A549 (cell line): Measurements from ENCODE around the gene PLEKHA5. TPM values are rescaled to one million over a fixed set of nuclear protein-coding genes. Genes with fewer than 3 reads are reported as not detected.

Experiments
- ATAC-seq, 2 experiments: fragments of 200-7000 bp in 1 of 2; fragments of >200 bp in 1 of 2; cut with Nextera tagmentation in 1 of 2; cut with Tn5 transposase in 1 of 2; 3 replicates each; pipeline versions ENCODE4 v1.8.0 to v1.9.1; 2018 to 2020; ENCODE audit warnings: mild to moderate bottlenecking in 1 of 2, moderate library complexity in 1 of 2
- CTCF ChIA-PET: fragments of 300-600 bp; sonication (Branson Sonifier 250); formaldehyde crosslinking; extraction: SDS; loops from one replicate; lab custom pipeline; 2021; ENCODE audit warnings: antibody characterized with exemption, inconsistent platforms; lab: Yijun Ruan, JAX
- POLR2A ChIA-PET: fragments of 350-600 bp; formaldehyde crosslinking; extraction: SDS; loops from one replicate; lab custom pipeline; 2021; ENCODE audit warnings: antibody characterized with exemption, inconsistent platforms; lab: Yijun Ruan, JAX
- DNase-seq, 2 experiments: peaks; one replicate each; pipeline versions ENCODE4 v3.0.0 to v3.0.0-alpha.2; 2011 to 2016; ENCODE audit warnings: low read depth in 1 of 2, low spot score in 1 of 2
- FAIRE-seq: peaks from 2 replicates; lab custom pipeline; 2011; peaks lifted over from hg19 to GRCh38; lab: Jason Lieb, UNC
- H3K27ac ChIP-seq, 2 experiments: fragments of >200 bp; sonication (Bioruptor Twin); formaldehyde crosslinking; 3 replicates each; pipeline ENCODE4 v1.5.1; 2016 to 2017
- H3K4me1 ChIP-seq: fragments of >200 bp; sonication (Bioruptor Twin); formaldehyde crosslinking; 3 replicates; pipeline ENCODE4 v1.6.1; 2016
- H3K4me2 ChIP-seq: fragments of >200 bp; sonication (Bioruptor Twin); formaldehyde crosslinking; 3 replicates; pipeline ENCODE4 v1.6.1; 2016
- H3K4me3 ChIP-seq: fragments of >200 bp; sonication (Bioruptor Twin); formaldehyde crosslinking; 3 replicates; pipeline ENCODE4 v1.5.1; 2016
- H3K9me3 ChIP-seq: fragments of >200 bp; sonication (Bioruptor Twin); formaldehyde crosslinking; 3 replicates; pipeline ENCODE4 v1.6.1; 2016
- BHLHE40 ChIP-seq: IDR thresholded peaks from 2 replicates; pipeline ENCODE4 v1.6.1; 2012; ENCODE audit warnings: low read depth, low read length, inconsistent platforms
- CEBPB ChIP-seq, 2 experiments: fragments of >200 bp in 1 of 2; sonication (Bioruptor Twin) in 1 of 2; formaldehyde crosslinking in 1 of 2; IDR thresholded peaks; 2 replicates each; pipeline ENCODE4 v1.6.1; 2012 to 2016
- CHD2 ChIP-seq: fragments of 150-350 bp; IDR thresholded peaks from 2 replicates; pipeline ENCODE4 v1.6.1; 2014; ENCODE audit warnings: low read length; ENCODE audit not compliant: partially characterized antibody
- CHD4 ChIP-seq: fragments of 200-600 bp; sonication (generic); IDR thresholded peaks from 2 replicates; pipeline ENCODE4 v1.6.1; 2016; ENCODE audit warnings: antibody characterized with exemption, mild to moderate bottlenecking, borderline replicate concordance
- EP300 ChIP-seq, 2 experiments: fragments of >200 bp; sonication (Bioruptor Twin); formaldehyde crosslinking; IDR thresholded peaks; 2 replicates in 1 of 2; 3 replicates in 1 of 2; pipeline ENCODE4 v1.6.1; 2016 to 2017
- FOSB ChIP-seq: fragments of 250-450 bp; sonication (Bioruptor Pico); IDR thresholded peaks from 2 replicates; pipeline ENCODE4 v1.5.0; 2020; ENCODE audit warnings: mild to moderate bottlenecking, moderate library complexity
- HEYL ChIP-seq: fragments of 250-450 bp; sonication (Bioruptor Pico); IDR thresholded peaks from 2 replicates; pipeline ENCODE4 v1.8.0; 2021; ENCODE audit warnings: mild to moderate bottlenecking, moderate library complexity
- HOXA7 ChIP-seq: fragments of 250-450 bp; sonication (Bioruptor Pico); IDR thresholded peaks from 2 replicates; pipeline ENCODE4 v1.5.0; 2020; ENCODE audit warnings: mild to moderate bottlenecking, moderate library complexity
- JUN ChIP-seq, 2 experiments: fragments of >200 bp; sonication (Bioruptor Twin); formaldehyde crosslinking; IDR thresholded peaks; 2 replicates in 1 of 2; 3 replicates in 1 of 2; pipeline ENCODE4 v1.6.1; 2016 to 2017
- JUNB ChIP-seq: fragments of >200 bp; sonication (Bioruptor Twin); formaldehyde crosslinking; IDR thresholded peaks from 2 replicates; pipeline ENCODE4 v1.6.1; 2016
- KDM5A ChIP-seq: fragments of 200-600 bp; sonication (generic); IDR thresholded peaks from 2 replicates; pipeline ENCODE4 v1.6.1; 2016; ENCODE audit warnings: antibody characterized with exemption, mild to moderate bottlenecking
- MAFK ChIP-seq: fragments of 450-650 bp; IDR thresholded peaks from 2 replicates; pipeline ENCODE4 v1.6.1; 2014; ENCODE audit not compliant: partially characterized antibody
- MAZ ChIP-seq: fragments of 150-350 bp; IDR thresholded peaks from 2 replicates; pipeline ENCODE4 v1.6.1; 2014; ENCODE audit warnings: antibody characterized with exemption, low read depth, low read length, borderline replicate concordance
- NFE2L2 ChIP-seq: fragments of 150-350 bp; conservative IDR thresholded peaks from 2 replicates; pipeline ENCODE4 v1.6.1; 2014; ENCODE audit warnings: low read length
- POLR2AphosphoS2 ChIP-seq: conservative IDR thresholded peaks from 2 replicates; pipeline ENCODE4 v1.6.1; 2012; ENCODE audit warnings: low read length, improper control_type of control experiment, inconsistent platforms
- RARB ChIP-seq: fragments of 250-450 bp; sonication (Bioruptor Pico); IDR thresholded peaks from 2 replicates; pipeline ENCODE4 v1.8.0; 2021; ENCODE audit warnings: mild to moderate bottlenecking, moderate library complexity
- RCOR1 ChIP-seq: fragments of 150-350 bp; IDR thresholded peaks from 2 replicates; pipeline ENCODE4 v1.6.1; 2014; ENCODE audit warnings: antibody characterized with exemption, low read length, low read depth
- TFCP2L1 ChIP-seq: fragments of 250-450 bp; sonication (Bioruptor Pico); IDR thresholded peaks from 2 replicates; pipeline ENCODE4 v1.5.0; 2021; ENCODE audit warnings: mild to moderate bottlenecking
- ZC3H11A ChIP-seq: fragments of 450-650 bp; IDR thresholded peaks from 2 replicates; pipeline ENCODE4 v1.6.1; 2014; ENCODE audit warnings: antibody characterized with exemption, mild to moderate bottlenecking
- ZNF302 ChIP-seq: fragments of 250-450 bp; sonication (Bioruptor Pico); IDR thresholded peaks from 2 replicates; pipeline ENCODE4 v1.9.0; 2021; ENCODE audit warnings: inconsistent platforms, mild to moderate bottlenecking, moderate library complexity
- WGBS: methylation state at CpG from one replicate; pipeline ENCODE4 v1.1.6; 2017; ENCODE audit errors: missing lambda C conversion rate; 5-methylcytosine and 5-hydroxymethylcytosine counted together
- polyA plus RNA-seq, 4 experiments: library from polyadenylated mRNA; depleted of rRNA in 3 of 4; stranded (reverse); fragments of >200 nt; fragmentation: RNase III in 1 of 4; extraction: RNeasy Plus Mini Kit Qiagen cat#74134 plus additional on column Dnase treatment in 1 of 4; gene quantifications; 2 replicates in 3 of 4; 3 replicates in 1 of 4; pipeline ENCODE4 v1.2.3, GENCODE V29; 2011 to 2017
- TF ChIP-seq, protein P1 (sequence below): IDR thresholded peaks from 2 replicates; pipeline ENCODE4 v1.6.1; 2012
- TF ChIP-seq, protein P2 (sequence below): IDR thresholded peaks from 2 replicates; pipeline ENCODE4 v1.6.1; 2012; ENCODE audit warnings: low read depth, borderline replicate concordance
- TF ChIP-seq, protein P3 (sequence below): fragments of 150-350 bp; IDR thresholded peaks from 2 replicates; pipeline ENCODE4 v1.6.1; 2014; ENCODE audit warnings: low read depth, mild to moderate bottlenecking, low read length
- TF ChIP-seq, protein P4 (sequence below): fragments of 450-650 bp; IDR thresholded peaks from 2 replicates; pipeline ENCODE4 v1.6.1; 2014; ENCODE audit warnings: antibody characterized with exemption
- TF ChIP-seq, protein P5 (sequence below): fragments of 250-450 bp; sonication (Bioruptor Pico); IDR thresholded peaks from 2 replicates; pipeline ENCODE4 v1.5.0; 2020; ENCODE audit warnings: low read depth, mild to moderate bottlenecking, moderate library complexity

PLEKHA5 gene
- polyA plus RNA-seq, 2 of the 4 experiments (the other 2 are of a cell fraction) = 7.6 to 13.2 TPM

DNA sequence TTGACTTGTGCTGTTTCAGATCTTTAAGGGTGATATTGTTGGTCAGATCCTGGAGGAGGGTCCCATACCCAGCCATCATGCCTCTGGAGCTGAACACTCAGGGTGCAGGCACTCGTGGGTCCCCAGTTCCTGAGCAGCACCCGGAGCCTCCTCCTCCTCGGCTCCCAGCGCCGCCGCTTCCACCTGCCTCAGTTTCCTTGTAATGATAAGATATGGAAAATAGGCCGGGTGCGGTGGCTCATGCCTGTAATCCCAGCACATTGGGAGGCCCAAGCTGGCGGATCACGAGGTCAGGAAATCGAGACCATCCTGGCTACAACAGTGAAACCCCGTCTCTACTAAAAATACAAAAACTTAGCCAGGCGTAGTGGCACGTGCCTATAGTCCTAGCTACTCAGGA lies 289.6 kb downstream of the PLEKHA5 start:
- DNase-seq = no peak
- H3K4me3 ChIP-seq = no peak overlapping the region
- ATAC-seq = no peak
- ChIA-PET POLR2A (no interaction called here), CTCF (interaction anchor here (0.6 kb wide), 1 partner anchor 1789 kb away, joined by 4 read pairs; no protein-coding TSS in a partner anchor)
- H3K27ac ChIP-seq = no peak overlapping the region
- no peak overlapping the region for H3K4me2 ChIP-seq
- no peak for FAIRE-seq
- no peaks in the 10 kb centered on the region for H3K9me3 ChIP-seq
- H3K4me1 ChIP-seq = no peaks in the 10 kb centered on the region
- no peak for TF ChIP-seq RARB (CRISPR knock-in tag)
- no peak for TF ChIP-seq NFE2L2
- TF ChIP-seq, protein P1, sequence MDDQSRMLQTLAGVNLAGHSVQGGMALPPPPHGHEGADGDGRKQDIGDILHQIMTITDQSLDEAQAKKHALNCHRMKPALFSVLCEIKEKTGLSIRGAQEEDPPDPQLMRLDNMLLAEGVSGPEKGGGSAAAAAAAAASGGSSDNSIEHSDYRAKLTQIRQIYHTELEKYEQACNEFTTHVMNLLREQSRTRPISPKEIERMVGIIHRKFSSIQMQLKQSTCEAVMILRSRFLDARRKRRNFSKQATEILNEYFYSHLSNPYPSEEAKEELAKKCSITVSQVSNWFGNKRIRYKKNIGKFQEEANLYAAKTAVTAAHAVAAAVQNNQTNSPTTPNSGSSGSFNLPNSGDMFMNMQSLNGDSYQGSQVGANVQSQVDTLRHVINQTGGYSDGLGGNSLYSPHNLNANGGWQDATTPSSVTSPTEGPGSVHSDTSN = no peak
- TF ChIP-seq TFCP2L1 (CRISPR knock-in tag) = no peak
- no peak for TF ChIP-seq HEYL (CRISPR knock-in tag)
- TF ChIP-seq RCOR1 = no peak
- TF ChIP-seq, protein P2, sequence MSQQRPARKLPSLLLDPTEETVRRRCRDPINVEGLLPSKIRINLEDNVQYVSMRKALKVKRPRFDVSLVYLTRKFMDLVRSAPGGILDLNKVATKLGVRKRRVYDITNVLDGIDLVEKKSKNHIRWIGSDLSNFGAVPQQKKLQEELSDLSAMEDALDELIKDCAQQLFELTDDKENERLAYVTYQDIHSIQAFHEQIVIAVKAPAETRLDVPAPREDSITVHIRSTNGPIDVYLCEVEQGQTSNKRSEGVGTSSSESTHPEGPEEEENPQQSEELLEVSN = no peak
- TF ChIP-seq MAZ = no peak
- WGBS = 88% methylated on average over 14 of the region's 14 CpGs

DNA sequence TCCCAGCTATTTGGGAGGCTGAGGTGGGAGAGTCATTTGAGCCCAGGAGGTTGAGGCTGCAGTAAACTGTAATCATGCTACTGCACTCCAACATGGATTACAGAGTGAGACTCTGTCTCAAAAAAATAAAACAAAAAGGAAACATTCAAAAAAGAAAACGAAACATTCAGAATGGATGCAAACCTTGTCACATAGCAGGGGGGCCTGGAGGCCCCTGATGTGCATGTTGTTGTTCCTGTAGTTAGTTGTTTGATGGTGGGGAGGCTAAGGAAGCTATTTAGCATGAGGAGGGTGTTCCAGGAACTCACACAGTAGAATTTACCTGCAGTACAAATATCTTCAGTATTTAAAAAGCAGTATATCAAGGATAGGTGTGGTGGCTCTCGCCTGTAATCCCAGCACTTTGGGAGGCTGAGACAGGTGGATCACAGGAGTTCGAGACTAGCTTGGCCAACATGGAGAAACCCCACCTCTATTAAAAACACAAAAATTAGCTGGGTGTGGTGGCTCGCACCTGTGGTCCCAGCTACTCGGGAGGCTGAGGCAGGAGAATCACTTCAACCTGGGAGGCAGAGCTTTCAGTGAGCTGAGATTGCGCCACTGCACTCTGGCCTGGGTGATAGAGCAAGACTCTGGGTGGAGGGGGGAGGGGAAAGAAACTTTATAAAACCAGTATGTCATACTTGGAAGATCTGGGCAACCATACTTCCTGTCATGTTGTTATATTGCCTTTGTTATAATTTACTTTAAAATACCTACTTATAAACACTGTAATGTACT lies 292.2 kb downstream of the PLEKHA5 start:
- 0 out of 3 replicates have a peak, but pooled peaks cover 3% of the 10 kb centered on the region for H3K9me3 ChIP-seq
- DNase-seq = no peak
- no peak overlapping the region for H3K4me3 ChIP-seq
- no peak for ATAC-seq
- WGBS = 67% methylated on average over 6 of the region's 6 CpGs
- H3K27ac ChIP-seq = no peak overlapping the region
- FAIRE-seq = no peak
- TF ChIP-seq, protein P3, sequence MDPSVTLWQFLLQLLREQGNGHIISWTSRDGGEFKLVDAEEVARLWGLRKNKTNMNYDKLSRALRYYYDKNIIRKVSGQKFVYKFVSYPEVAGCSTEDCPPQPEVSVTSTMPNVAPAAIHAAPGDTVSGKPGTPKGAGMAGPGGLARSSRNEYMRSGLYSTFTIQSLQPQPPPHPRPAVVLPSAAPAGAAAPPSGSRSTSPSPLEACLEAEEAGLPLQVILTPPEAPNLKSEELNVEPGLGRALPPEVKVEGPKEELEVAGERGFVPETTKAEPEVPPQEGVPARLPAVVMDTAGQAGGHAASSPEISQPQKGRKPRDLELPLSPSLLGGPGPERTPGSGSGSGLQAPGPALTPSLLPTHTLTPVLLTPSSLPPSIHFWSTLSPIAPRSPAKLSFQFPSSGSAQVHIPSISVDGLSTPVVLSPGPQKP = no peak
- TF ChIP-seq JUNB (no peak), CEBPB (IDR thresholded peaks at IDR 0.05) (peak in 1 of 2 experiments; percentile 28; a peak in 1 of 4 replicates)
- no peak overlapping the region for H3K4me2 ChIP-seq
- POLR2A ChIA-PET = no interaction called here
- H3K4me1 ChIP-seq = no peaks in the 10 kb centered on the region
- CTCF ChIA-PET = interaction anchor here (0.6 kb wide), 1 partner anchor 295 kb away, joined by 3 read pairs; no protein-coding TSS in a partner anchor

DNA sequence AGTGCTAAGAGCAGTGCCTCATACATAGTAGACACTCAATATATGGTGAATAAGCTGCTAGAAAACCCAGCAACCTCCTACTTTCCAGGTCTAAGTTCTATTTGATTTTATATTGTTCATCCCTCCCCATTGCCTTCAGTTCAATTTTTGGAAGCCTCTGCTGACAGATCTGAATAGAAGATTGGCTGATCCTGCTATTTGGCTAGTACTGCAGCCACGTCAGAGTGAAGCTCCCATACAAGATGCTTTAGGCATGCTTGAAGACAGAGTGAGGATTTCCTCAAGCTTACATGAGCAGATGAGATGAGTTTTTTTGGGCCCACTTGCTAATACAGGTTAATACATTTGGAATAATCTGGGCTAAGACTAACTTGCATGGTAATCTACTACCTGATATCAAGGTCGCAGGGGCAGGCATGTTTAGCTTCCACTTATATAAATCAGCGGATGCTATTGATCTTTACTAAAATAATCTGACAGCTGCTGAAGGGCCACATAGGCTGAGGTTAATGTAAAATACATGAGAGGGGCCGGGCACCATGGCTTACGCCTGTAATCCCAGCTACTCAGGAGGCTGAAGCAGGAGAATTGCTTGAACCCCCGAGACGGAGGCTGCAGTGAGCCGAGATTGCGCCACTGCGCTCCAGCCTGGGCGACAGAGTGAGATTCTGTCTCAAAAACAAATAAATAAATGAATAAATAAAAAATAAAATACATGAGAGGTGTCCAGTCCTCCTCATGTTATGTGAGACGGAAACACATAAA lies 293.8 kb downstream of the PLEKHA5 start:
- H3K27ac ChIP-seq = no peak overlapping the region
- CTCF ChIA-PET = interaction anchor here (0.5 to 1.4 kb wide), 2 partner anchors 19 to 505 kb away, joined by 3 read pairs; no protein-coding TSS in a partner anchor
- H3K4me2 ChIP-seq = no peak overlapping the region
- TF ChIP-seq JUN (IDR thresholded peaks at IDR 0.05) = no peak
- TF ChIP-seq FOSB (CRISPR knock-in tag) = no peak
- TF ChIP-seq HOXA7 (CRISPR knock-in tag) = no peak
- TF ChIP-seq CHD2 = no peak
- no peak for TF ChIP-seq ZC3H11A
- TF ChIP-seq, protein P4, sequence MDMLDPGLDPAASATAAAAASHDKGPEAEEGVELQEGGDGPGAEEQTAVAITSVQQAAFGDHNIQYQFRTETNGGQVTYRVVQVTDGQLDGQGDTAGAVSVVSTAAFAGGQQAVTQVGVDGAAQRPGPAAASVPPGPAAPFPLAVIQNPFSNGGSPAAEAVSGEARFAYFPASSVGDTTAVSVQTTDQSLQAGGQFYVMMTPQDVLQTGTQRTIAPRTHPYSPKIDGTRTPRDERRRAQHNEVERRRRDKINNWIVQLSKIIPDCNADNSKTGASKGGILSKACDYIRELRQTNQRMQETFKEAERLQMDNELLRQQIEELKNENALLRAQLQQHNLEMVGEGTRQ = no peak
- TF ChIP-seq MAFK = no peak
- TF ChIP-seq EP300 (IDR thresholded peaks at IDR 0.05) = no peak
- TF ChIP-seq ZNF302 (CRISPR knock-in tag) = no peak
- no peak for TF ChIP-seq JUNB
- TF ChIP-seq POLR2AphosphoS2 = no peak
- TF ChIP-seq, protein P5, sequence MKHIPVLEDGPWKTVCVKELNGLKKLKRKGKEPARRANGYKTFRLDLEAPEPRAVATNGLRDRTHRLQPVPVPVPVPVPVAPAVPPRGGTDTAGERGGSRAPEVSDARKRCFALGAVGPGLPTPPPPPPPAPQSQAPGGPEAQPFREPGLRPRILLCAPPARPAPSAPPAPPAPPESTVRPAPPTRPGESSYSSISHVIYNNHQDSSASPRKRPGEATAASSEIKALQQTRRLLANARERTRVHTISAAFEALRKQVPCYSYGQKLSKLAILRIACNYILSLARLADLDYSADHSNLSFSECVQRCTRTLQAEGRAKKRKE (CRISPR knock-in tag) = no peak
- TF ChIP-seq CHD4 = no peak
- no peak for TF ChIP-seq KDM5A
- TF ChIP-seq CEBPB (IDR thresholded peaks at IDR 0.05) = no peak
- TF ChIP-seq BHLHE40 = no peak
- TF ChIP-seq, all 56 proteins: peak for 0
- POLR2A ChIA-PET = no interaction called here
- FAIRE-seq (no peak), ATAC-seq (no peak), DNase-seq (no peak)
- Histone ChIP-seq H3K4me3 (no peak overlapping the region), H3K9me3 (0 out of 3 replicates have a peak, but pooled peaks cover 3% of the 10 kb centered on the region), H3K4me1 (no peaks in the 10 kb centered on the region)
- 82% methylated on average over 12 of the region's 12 CpGs for WGBS
